K562 (cell line): Measurements from ENCODE around the gene SLC4A2. TPM values are rescaled to one million over a fixed set of nuclear protein-coding genes. Genes with fewer than 3 reads are reported as not detected.
A peak's percentile ranks its signal among the peaks of the same experiment; 100 is the strongest.

Source experiments
- ELK1 ChIP-seq: sonication (generic); formaldehyde crosslinking; IDR thresholded peaks from 2 replicates; pipeline ENCODE4 v1.8.1; 2022; ENCODE audit warnings: missing genetic modification reagents
- GABPB1 ChIP-seq: sonication (generic); formaldehyde crosslinking; IDR thresholded peaks from 2 replicates; pipeline ENCODE4 v1.8.0; 2022; ENCODE audit warnings: mild to moderate bottlenecking, missing genetic modification reagents
- HDGF ChIP-seq: fragments of 450-650 bp; IDR thresholded peaks from 2 replicates; pipeline ENCODE4 v1.6.1; 2016
- KLF16 ChIP-seq: IDR thresholded peaks from 2 replicates; pipeline ENCODE4 v1.6.1; 2016; ENCODE audit warnings: antibody characterized with exemption
- MCM3 ChIP-seq: fragments of 450-650 bp; IDR thresholded peaks from 2 replicates; pipeline ENCODE4 v1.6.1; 2016
- MEIS2 ChIP-seq: fragments of 450-650 bp; IDR thresholded peaks from 2 replicates; pipeline ENCODE4 v1.6.1; 2014; ENCODE audit warnings: mild to moderate bottlenecking; ENCODE audit not compliant: partially characterized antibody
- UBTF ChIP-seq, 2 experiments: IDR thresholded peaks; 2 replicates each; pipeline ENCODE4 v1.6.1; 2012; ENCODE audit warnings: improper control_type of control experiment in 2 of 2, low read depth in 2 of 2, low read length in 2 of 2, borderline replicate concordance in 1 of 2
- ZBTB26 ChIP-seq: fragments of 450-650 bp; formaldehyde crosslinking; IDR thresholded peaks from 2 replicates; pipeline ENCODE4 v1.4.0; 2022; ENCODE audit warnings: missing genetic modification characterization
- ZC3H11A ChIP-seq: IDR thresholded peaks from 2 replicates; pipeline ENCODE4 v1.6.1; 2012; ENCODE audit warnings: low read depth, low read length, improper control_type of control experiment
- ZNF134 ChIP-seq: fragments of 250-450 bp; sonication (Bioruptor Pico); conservative IDR thresholded peaks from 2 replicates; pipeline ENCODE4 v1.4.0; 2020
- ZNF444 ChIP-seq: fragments of 250-450 bp; sonication (Bioruptor Pico); IDR thresholded peaks from 2 replicates; pipeline ENCODE4 v1.4.0; 2020; ENCODE audit warnings: mild to moderate bottlenecking, moderate library complexity
- polyA plus RNA-seq, 8 experiments: library from polyadenylated mRNA; depleted of rRNA in 4 of 8; stranded (reverse) in 5 of 8; unstranded in 3 of 8; fragments of >200 nt; fragmentation: Nextera tagmentation in 2 of 8; fragmentation: Illumina TruSeq in 1 of 8; extraction: Ambion mirVana in 2 of 8; extraction: Trizol in 1 of 8; gene quantifications; 2 replicates each; pipeline versions ENCODE4 v1.2.1 to v1.2.3, GENCODE V29; 2011 to 2014; ENCODE audit warnings: inconsistent platforms in 1 of 8, missing spikeins in 1 of 8
- total RNA-seq, 7 experiments: library from RNA; depleted of rRNA in 6 of 7; stranded (reverse); fragments of >200 nt in 6 of 7; fragmentation: Illumina TruSeq in 2 of 7; extraction: Trizol in 2 of 7; gene quantifications; 2 replicates each; pipeline versions ENCODE4 v1.2.1 to v1.2.3, GENCODE V29; 2011 to 2021; ENCODE audit warnings: low replicate concordance in 1 of 7
- TF ChIP-seq, protein P1 (sequence below), 2 experiments: IDR thresholded peaks in 1 of 2; conservative IDR thresholded peaks in 1 of 2; 2 replicates each; pipeline ENCODE4 v1.6.1; 2016; ENCODE audit warnings: low read depth in 2 of 2, mild to moderate bottlenecking in 1 of 2, missing compliant biosample characterization in 1 of 2, missing genetic modification characterization in 1 of 2, moderate library complexity in 1 of 2
- TF ChIP-seq, protein P2 (sequence below), 2 experiments: fragments of 450-650 bp; IDR thresholded peaks; 2 replicates each; pipeline ENCODE4 v1.6.1; 2016
- TF ChIP-seq, protein P3 (sequence below), 2 experiments: fragments of 450-650 bp; IDR thresholded peaks; 2 replicates each; pipeline ENCODE4 v1.6.1; 2018; ENCODE audit warnings: mild to moderate bottlenecking in 2 of 2, low read depth in 1 of 2; ENCODE audit not compliant: partially characterized antibody in 2 of 2

SLC4A2 gene
- total and polyA plus RNA-seq, 9 of the 15 experiments (the other 6 are each of a cell fraction or from before 2014, with no cell fraction given): 11.4 to 375 (median 130) TPM

DNA sequence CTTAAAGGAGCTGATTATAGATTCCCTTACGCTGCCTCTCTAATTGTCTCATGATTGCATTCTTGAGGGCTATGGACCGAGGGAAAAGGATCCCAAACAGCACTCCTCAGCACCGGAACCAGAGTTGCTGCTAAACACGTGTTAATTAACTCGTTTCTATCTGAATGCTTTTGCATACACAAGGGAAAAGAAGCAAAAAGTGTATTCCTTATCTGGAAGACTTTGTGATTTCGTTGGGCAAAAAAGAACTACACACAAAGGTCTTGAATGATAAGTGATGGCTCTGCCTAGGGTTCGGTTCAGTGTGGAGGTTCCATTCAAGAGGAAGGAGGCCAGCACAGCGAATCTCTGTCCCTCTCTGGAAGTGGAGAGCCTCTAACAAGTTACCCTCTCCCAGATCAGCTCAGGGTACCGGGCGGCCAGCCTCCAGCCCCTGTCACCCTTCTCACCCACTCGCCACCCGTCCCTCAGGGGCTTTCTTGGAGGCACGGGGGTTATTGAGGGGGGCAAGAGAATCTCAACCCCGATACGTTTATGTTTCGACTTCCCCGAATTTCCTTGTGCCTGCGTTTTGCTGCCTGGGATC is 515 bp upstream of the SLC4A2 start (continued):
- TF ChIP-seq MCM3: no peak
- TF ChIP-seq, protein P1, sequence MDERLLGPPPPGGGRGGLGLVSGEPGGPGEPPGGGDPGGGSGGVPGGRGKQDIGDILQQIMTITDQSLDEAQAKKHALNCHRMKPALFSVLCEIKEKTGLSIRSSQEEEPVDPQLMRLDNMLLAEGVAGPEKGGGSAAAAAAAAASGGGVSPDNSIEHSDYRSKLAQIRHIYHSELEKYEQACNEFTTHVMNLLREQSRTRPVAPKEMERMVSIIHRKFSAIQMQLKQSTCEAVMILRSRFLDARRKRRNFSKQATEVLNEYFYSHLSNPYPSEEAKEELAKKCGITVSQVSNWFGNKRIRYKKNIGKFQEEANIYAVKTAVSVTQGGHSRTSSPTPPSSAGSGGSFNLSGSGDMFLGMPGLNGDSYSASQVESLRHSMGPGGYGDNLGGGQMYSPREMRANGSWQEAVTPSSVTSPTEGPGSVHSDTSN (CRISPR knock-in tag; IDR thresholded peaks at IDR 0.05; ENCODE audit: low read depth): no peak
- TF ChIP-seq, protein P1 (tag; conservative IDR thresholded peaks at IDR 0.05; ENCODE audit: low read depth): no peak
- TF ChIP-seq, protein P2, sequence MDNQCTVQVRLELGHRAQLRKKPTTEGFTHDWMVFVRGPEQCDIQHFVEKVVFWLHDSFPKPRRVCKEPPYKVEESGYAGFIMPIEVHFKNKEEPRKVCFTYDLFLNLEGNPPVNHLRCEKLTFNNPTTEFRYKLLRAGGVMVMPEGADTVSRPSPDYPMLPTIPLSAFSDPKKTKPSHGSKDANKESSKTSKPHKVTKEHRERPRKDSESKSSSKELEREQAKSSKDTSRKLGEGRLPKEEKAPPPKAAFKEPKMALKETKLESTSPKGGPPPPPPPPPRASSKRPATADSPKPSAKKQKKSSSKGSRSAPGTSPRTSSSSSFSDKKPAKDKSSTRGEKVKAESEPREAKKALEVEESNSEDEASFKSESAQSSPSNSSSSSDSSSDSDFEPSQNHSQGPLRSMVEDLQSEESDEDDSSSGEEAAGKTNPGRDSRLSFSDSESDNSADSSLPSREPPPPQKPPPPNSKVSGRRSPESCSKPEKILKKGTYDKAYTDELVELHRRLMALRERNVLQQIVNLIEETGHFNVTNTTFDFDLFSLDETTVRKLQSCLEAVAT (IDR thresholded peaks at IDR 0.05): no peak
- no peak for TF ChIP-seq ZNF134 (CRISPR knock-in tag)
- TF ChIP-seq KLF16: no peak
- no peak for TF ChIP-seq HDGF
- TF ChIP-seq ZBTB26: no peak
- 0 out of 4 replicates have a peak, but pooled peaks of 1 of the 2 experiments have one; percentile 16 for TF ChIP-seq UBTF (IDR thresholded peaks at IDR 0.05; ENCODE audit: borderline replicate concordance in 1 of 2, low read depth in 2 of 2, low read length in 2 of 2)
- TF ChIP-seq MEIS2: no peak
- no peak for TF ChIP-seq ZC3H11A
- TF ChIP-seq ZNF444 (CRISPR knock-in tag): no peak
- TF ChIP-seq GABPB1: no peak
- TF ChIP-seq, protein P3, sequence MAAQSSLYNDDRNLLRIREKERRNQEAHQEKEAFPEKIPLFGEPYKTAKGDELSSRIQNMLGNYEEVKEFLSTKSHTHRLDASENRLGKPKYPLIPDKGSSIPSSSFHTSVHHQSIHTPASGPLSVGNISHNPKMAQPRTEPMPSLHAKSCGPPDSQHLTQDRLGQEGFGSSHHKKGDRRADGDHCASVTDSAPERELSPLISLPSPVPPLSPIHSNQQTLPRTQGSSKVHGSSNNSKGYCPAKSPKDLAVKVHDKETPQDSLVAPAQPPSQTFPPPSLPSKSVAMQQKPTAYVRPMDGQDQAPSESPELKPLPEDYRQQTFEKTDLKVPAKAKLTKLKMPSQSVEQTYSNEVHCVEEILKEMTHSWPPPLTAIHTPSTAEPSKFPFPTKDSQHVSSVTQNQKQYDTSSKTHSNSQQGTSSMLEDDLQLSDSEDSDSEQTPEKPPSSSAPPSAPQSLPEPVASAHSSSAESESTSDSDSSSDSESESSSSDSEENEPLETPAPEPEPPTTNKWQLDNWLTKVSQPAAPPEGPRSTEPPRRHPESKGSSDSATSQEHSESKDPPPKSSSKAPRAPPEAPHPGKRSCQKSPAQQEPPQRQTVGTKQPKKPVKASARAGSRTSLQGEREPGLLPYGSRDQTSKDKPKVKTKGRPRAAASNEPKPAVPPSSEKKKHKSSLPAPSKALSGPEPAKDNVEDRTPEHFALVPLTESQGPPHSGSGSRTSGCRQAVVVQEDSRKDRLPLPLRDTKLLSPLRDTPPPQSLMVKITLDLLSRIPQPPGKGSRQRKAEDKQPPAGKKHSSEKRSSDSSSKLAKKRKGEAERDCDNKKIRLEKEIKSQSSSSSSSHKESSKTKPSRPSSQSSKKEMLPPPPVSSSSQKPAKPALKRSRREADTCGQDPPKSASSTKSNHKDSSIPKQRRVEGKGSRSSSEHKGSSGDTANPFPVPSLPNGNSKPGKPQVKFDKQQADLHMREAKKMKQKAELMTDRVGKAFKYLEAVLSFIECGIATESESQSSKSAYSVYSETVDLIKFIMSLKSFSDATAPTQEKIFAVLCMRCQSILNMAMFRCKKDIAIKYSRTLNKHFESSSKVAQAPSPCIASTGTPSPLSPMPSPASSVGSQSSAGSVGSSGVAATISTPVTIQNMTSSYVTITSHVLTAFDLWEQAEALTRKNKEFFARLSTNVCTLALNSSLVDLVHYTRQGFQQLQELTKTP (IDR thresholded peaks at IDR 0.05; ENCODE audit: low read depth in 1 of 2, partially characterized antibody in 2 of 2): peak in 1 of 2 experiments; percentile 27
- TF ChIP-seq ELK1 (CRISPR knock-in tag): no peak
